ENCODE results near the gene ZNF91.
"Not testable (repeated sequence)": the region's sequence is repeated elsewhere in the genome, so short reads cannot be mapped to it uniquely, and the experiment has no call there.

ZNF91 gene

GRCh38 chr19:23395722-23396117, 449 bp upstream of the ZNF91 start:
- DNase-seq (ENCODE audit: low read depth) = not testable (repeated sequence)

- DNase-seq (ENCODE audit: low read depth) = no peak
Observed at GRCh38 chr19:23394511-23394910, 760 bp downstream of the ZNF91 start.

GRCh38 chr19:23393121-23393520, 2.1 kb downstream of the ZNF91 start:
- DNase-seq (ENCODE audit: low read depth) = no peak

GRCh38 chr19:23391236-23391635, 4.0 kb downstream of the ZNF91 start:
- DNase-seq (ENCODE audit: low read depth) = no peak

GRCh38 chr19:23385404-23385803, 9.9 kb downstream of the ZNF91 start:
- DNase-seq (ENCODE audit: low read depth) = no peak

GRCh38 chr19:23384858-23385257, 10.4 kb downstream of the ZNF91 start:
- no peak for DNase-seq (ENCODE audit: low read depth)

- no peak for DNase-seq (ENCODE audit: low read depth)
Observed at GRCh38 chr19:23384166-23384565, 11.1 kb downstream of the ZNF91 start.

GRCh38 chr19:23382955-23383354, 12.3 kb downstream of the ZNF91 start:
- DNase-seq (ENCODE audit: low read depth) = no peak

- DNase-seq (ENCODE audit: low read depth) = no peak
Observed at GRCh38 chr19:23381114-23381513, 14.2 kb downstream of the ZNF91 start.

GRCh38 chr19:23379671-23380070, 15.6 kb downstream of the ZNF91 start:
- not testable (repeated sequence) for DNase-seq (ENCODE audit: low read depth)

GRCh38 chr19:23378948-23379347, 16.3 kb downstream of the ZNF91 start:
- DNase-seq (ENCODE audit: low read depth) = no peak

- no peak for DNase-seq (ENCODE audit: low read depth)
Observed at GRCh38 chr19:23377276-23377675, 18.0 kb downstream of the ZNF91 start.

GRCh38 chr19:23366437-23366836, 28.8 kb downstream of the ZNF91 start:
- DNase-seq (ENCODE audit: low read depth) = no peak

GRCh38 chr19:23366031-23366430, 29.2 kb downstream of the ZNF91 start:
- DNase-seq (ENCODE audit: low read depth) = not testable (repeated sequence)

- DNase-seq (ENCODE audit: low read depth) = no peak
Observed at GRCh38 chr19:23365222-23365621, 30.0 kb downstream of the ZNF91 start.

GRCh38 chr19:23361843-23362242, 33.4 kb downstream of the ZNF91 start:
- DNase-seq (ENCODE audit: low read depth) = not testable (repeated sequence)

- DNase-seq (ENCODE audit: low read depth) = no peak
Observed at GRCh38 chr19:23351806-23352205, 43.5 kb downstream of the ZNF91 start.

- DNase-seq (ENCODE audit: low read depth) = no peak
Observed at GRCh38 chr19:23346696-23347095, 48.6 kb downstream of the ZNF91 start.

GRCh38 chr19:23345838-23346237, 49.4 kb downstream of the ZNF91 start:
- DNase-seq (ENCODE audit: low read depth) = no peak

GRCh38 chr19:23343434-23344010, 51.7 kb downstream of the ZNF91 start:
- DNase-seq (ENCODE audit: low read depth) = no peak

- DNase-seq (ENCODE audit: low read depth) = no peak
Observed at GRCh38 chr19:23328211-23328610, 67.1 kb downstream of the ZNF91 start.

GRCh38 chr19:23321953-23322549, 73.2 kb downstream of the ZNF91 start:
- no peak for DNase-seq (ENCODE audit: low read depth)

- DNase-seq (ENCODE audit: low read depth) = not testable (repeated sequence)
Observed at GRCh38 chr19:23321403-23321802, 73.9 kb downstream of the ZNF91 start.

GRCh38 chr19:23319571-23319970, 75.7 kb downstream of the ZNF91 start:
- not testable (repeated sequence) for DNase-seq (ENCODE audit: low read depth)
